Smooth muscle cell of the brain vasculature (primary cell): ENCODE data around the gene TPPP3.

Experiments
- DNase-seq: peaks from one replicate; pipeline ENCODE4 v3.0.0-alpha.2; 2012; ENCODE audit warnings: low read depth, low spot score

TPPP3 gene

GRCh38 chr16:67393111-67393787 is at the start of gene TPPP3:
TSS of gene TPPP3 (minus strand) at chr16:67393498. CDS start at chr16:67391111, 2,387 bp downstream.
- DNase-seq: no peak

- no peak for DNase-seq
These were observed 49.4 kb upstream of the TPPP3 start for GRCh38 chr16:67442581-67443255.

DNA sequence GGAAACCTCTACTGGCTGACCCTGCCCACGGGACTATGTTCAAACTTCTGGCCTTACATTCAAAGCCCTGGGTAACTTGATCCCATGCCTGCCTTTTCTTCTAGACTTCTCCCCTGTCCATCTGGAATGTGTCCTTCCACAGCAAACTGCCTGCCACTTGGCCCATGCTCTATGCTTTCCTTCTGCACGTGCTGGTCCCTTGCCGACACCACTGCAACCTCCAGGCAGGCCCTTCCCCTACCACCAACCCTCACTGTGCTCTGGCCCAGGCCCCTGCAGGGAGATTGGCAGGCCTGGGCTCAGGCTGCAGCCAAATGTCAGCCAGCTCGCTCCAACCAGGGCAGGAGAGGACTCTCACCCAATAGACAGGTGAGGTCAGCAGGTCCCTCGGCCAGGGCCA is 48.6 kb upstream of the TPPP3 start:
- no peak for DNase-seq

- no peak for DNase-seq
These were observed 48.0 kb upstream of the TPPP3 start for GRCh38 chr16:67441271-67441753.

GRCh38 chr16:67438824-67439393 is 45.6 kb upstream of the TPPP3 start:
- DNase-seq: no peak

DNA sequence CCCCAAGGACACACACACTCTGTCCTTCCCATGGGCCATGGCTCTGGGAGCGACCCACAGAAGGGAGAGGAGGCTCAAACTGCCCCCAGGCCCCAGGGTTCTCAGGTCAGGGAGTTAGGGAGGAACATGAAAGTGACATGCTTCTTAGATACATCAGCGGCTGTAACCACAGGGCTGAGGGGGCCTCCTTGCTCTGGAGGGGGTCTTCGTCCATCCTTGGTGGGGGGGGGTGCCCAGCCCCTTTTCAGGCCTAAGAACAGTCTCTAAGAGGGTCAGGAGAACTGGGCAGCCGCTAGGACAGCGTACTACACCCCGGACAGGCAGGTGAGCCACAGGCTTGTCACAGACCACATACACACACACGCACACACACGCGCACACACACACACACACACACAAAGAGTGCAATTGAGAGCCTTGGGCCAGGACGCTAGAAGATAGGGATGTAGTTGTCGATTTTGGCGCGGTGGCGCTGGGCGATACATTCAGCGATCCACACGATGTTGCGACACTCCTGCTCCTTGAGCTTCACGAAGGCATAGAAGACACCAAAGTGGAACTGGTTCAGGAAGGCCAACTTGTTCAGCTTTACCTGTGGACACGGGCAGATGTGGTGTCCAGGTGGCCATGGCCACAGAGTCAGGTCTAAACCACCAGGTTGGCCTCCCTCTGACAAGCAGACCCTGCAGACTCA is 44.9 kb upstream of the TPPP3 start:
- DNase-seq: no peak

DNA sequence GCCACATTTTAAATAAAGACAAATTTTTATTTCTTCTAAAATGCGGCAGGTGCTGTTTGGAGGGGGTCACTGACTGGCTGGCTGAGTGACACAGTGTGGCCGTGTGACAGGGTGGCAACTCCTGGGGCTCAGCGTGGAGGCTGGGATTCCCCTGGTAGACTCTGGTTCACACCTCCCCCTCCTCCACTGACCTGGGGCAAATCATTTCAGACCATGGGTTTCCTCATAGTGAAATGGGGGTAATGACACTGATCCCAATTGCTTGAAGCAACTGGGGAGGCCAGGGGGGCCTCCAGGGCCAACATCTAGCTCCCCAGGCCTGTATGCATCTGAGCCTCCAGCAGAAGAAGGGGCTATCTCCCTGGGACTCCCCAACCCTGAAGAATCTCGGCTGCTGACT is 44.2 kb upstream of the TPPP3 start:
- DNase-seq: no peak

DNA sequence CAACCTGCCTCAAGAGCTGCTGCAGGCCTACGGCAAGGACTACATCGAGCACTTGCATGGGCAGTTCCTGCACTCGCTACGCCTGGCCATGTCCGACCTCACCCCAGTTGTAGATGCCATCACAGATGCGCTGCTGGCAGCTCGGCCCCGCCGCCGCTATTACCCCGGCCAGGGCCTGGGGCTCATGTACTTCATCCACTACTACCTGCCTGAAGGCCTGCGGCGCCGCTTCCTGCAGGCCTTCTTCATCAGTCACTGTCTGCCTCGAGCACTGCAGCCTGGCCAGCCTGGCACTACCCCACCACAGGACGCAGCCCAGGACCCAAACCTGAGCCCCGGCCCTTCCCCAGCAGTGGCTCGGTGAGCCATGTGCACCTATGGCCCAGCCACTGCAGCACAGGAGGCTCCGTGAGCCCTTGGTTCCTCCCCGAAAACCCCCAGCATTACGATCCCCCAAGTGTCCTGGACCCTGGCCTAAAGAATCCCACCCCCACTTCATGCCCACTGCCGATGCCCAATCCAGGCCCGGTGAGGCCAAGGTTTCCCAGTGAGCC is 43.4 kb upstream of the TPPP3 start:
- no peak for DNase-seq

GRCh38 chr16:67435758-67436164 is 42.5 kb upstream of the TPPP3 start:
- no peak for DNase-seq

- DNase-seq: no peak
These were observed 39.9 kb upstream of the TPPP3 start for GRCh38 chr16:67433131-67433719.

DNA sequence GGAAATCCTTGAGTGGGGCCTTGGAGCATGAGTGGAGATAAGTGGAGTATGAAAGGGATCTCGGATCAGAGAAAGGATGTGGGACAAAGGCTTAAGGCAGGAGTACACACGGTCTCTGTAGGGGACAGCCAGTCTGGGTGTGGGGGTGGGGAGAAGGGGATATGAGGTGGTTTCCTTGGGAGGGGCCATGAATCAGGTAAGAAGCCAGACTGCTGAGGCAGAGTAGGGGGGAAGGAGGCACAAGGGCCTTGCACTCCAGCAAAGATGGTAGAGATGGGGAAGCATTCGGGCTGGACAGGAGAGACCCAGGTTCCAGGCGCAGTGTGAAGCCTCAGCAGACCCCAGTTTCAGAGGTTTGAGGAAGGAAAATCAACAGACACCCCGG is 39.2 kb upstream of the TPPP3 start:
- DNase-seq: no peak

DNA sequence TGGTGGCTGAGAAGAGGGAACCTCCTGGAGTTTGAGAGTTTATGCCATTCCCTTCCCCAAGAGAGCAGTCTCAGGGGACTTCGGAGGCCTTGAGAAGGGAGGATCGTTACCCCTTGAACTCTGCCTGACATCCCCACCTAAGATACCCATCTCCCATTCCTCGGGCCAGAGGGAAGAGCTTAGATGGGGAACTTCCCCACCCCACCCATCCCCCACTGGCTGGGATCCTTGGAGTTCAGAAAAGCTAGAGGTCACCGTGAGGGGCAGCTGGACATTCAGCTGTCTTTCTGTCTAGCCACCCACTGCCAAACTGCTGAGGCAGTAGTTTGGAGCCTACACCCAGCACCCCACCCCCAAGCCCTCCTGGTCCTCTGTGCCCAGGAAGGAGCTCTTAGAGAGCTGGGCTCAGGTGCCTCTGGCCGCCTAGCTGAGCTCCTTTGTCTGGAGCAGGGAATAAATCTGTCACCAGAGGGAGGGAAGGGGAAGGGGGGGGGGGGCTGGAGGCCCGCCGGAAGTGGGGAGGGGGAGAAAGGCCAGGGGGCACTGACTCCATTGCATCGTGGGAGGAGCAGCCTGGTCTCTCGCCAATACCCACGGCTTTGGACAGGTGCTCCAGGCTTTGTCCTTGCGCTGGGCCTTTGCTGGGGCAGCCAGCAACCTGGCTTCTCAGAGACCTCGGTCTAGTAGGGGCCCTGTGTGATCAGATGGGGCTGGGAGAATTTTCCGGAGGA is 38.6 kb upstream of the TPPP3 start:
- no peak for DNase-seq

DNA sequence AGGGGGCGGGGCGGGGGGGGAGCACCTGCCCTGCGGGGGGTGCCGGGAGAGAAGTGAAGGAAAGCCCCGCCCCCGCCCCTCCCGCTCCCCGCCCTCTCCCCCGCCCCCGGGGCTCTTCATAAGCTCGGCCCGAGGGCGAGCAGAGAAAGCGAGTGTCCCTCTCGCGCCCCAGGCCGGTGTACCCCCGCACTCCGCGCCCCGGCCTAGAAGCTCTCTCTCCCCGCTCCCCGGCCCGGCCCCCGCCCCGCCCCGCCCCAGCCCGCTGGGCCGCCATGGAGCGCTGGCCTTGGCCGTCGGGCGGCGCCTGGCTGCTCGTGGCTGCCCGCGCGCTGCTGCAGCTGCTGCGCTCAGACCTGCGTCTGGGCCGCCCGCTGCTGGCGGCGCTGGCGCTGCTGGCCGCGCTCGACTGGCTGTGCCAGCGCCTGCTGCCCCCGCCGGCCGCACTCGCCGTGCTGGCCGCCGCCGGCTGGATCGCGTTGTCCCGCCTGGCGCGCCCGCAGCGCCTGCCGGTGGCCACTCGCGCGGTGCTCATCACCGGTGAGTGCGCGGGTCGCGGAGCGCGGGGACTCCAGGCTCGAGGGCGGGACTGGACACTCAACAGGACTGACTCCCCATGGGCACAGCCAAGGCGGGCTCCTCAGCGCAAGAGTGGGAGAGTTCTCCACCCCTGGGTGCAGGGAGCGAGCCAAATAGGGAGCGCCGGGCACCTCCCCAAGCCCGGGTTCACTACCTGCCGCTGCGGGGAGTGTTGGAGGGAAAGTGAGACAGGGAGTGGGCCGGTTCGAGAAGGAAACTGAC is 37.9 kb upstream of the TPPP3 start, which contains the start of gene HSD11B2:
TSS of gene HSD11B2 (plus strand) at position 145 of the 798 bp plus-strand sequence. CDS start at position 273, 128 bp downstream.
- no peak for DNase-seq

- no peak for DNase-seq
These were observed 37.2 kb upstream of the TPPP3 start for GRCh38 chr16:67430504-67430976.

DNA sequence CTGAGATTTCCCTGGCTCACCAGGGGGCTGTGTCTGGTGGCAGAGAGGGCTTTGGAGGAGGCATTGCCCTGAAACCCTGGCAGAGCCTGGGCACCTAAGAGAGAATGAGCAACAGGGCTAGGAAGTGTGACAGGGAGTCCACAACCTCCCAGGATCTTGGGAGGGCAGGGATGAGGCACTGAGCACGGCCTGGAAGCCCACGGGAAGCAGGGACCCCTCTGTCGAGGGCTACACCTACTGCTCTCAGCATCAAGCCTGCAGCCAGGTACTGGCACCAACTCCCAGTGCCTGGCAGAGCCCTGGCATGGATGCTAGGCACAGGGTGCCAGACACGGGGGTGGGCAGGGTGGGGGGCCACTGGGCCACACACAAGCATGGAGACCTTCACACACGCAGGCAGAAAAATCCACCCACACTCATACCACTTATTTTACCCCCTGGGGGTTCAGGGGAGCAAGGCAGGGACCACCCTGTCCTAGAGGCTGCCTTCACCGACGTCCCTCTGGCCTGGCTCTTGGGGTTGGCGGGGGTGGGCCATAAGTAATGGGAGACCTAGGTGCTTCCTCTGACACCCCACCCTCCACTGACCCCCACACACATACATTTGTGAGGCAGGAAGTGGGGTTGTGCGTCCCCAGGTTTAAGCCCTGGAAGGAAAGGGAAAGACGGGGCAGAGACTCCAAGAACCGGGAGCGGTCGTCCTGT is 36.7 kb upstream of the TPPP3 start:
- no peak for DNase-seq

DNA sequence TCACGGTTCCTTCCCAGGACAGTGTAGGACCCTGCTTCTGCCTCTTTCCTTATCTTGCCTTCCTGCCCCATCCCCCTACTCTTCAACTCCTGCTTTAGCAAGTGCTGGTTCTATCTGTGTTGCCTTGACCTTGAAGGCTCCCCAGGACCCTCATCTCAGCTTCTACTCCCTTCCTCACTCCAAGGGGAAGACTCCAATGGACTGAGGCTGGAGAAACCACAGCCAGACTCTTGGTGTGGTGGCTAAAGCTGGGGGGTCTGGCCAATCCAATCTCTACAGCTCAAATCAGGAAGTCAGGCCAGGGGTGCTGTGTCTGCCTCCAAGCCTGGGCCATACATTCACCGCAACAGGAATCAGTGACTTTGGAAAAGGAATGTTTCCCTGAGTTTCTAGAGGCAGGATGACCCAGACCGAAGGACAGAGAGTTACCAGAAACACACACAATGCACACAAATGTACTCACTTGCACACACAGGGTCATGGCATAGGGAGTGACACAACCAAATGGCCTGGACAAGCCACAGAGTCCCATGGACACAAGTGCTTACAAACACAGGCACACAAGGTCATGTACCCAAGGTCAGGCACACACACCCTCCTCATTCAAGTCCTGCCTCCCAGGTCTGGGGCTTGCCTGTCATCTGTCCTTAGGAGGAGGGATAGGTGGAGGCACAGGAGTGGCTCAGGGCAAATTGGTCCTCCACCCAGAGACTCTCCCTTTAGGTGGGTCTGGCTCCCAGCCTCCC is 35.9 kb upstream of the TPPP3 start:
- no peak for DNase-seq

- no peak for DNase-seq
These were observed 34.9 kb upstream of the TPPP3 start for GRCh38 chr16:67428146-67428731.

GRCh38 chr16:67426950-67427349 is 33.7 kb upstream of the TPPP3 start:
- DNase-seq: no peak
